ENCODE data around the gene AMDHD2. TPM values are rescaled to one million over a fixed set of nuclear protein-coding genes. Genes with fewer than 3 reads are reported as not detected.

The AMDHD2 gene
- total RNA-seq, 2 experiments from 2014 or later = 51.8 to 59.7 TPM

DNA sequence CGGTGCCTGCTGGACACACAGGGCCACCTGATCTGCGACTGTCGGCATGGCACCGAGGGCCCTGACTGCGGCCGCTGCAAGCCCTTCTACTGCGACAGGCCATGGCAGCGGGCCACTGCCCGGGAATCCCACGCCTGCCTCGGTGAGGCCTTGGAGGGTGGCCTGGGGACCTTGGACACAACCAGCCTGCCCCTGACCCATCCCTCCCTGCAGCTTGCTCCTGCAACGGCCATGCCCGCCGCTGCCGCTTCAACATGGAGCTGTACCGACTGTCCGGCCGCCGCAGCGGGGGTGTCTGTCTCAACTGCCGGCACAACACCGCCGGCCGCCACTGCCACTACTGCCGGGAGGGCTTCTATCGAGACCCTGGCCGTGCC, 47.7 kb upstream of the AMDHD2 start:
- H3K4me1 ChIP-seq (ENCODE audit: insufficient read depth, low read length, poor library complexity, severe bottlenecking) = peaks cover 74% of the 10 kb centered on the region
- intact Hi-C loops (cut with micrococcal nuclease; ENCODE audit: unreplicated experiment) = no loop called here
- TF ChIP-seq, protein P1, sequence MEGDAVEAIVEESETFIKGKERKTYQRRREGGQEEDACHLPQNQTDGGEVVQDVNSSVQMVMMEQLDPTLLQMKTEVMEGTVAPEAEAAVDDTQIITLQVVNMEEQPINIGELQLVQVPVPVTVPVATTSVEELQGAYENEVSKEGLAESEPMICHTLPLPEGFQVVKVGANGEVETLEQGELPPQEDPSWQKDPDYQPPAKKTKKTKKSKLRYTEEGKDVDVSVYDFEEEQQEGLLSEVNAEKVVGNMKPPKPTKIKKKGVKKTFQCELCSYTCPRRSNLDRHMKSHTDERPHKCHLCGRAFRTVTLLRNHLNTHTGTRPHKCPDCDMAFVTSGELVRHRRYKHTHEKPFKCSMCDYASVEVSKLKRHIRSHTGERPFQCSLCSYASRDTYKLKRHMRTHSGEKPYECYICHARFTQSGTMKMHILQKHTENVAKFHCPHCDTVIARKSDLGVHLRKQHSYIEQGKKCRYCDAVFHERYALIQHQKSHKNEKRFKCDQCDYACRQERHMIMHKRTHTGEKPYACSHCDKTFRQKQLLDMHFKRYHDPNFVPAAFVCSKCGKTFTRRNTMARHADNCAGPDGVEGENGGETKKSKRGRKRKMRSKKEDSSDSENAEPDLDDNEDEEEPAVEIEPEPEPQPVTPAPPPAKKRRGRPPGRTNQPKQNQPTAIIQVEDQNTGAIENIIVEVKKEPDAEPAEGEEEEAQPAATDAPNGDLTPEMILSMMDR (conservative IDR thresholded peaks at IDR 0.05; ENCODE audit: low read length) = no peak
- no peak for TF ChIP-seq EZH2phosphoT487 (IDR thresholded peaks at IDR 0.05; ENCODE audit: borderline replicate concordance, low read depth, low read length)
- H3K9me3 ChIP-seq (ENCODE audit: low read length) = no peaks in the 10 kb centered on the region
- H3K4me3 ChIP-seq (ENCODE audit: low read depth, low read length, poor library complexity, severe bottlenecking) = peak overlapping the region; percentile 92
- no peak for DNase-seq (ENCODE audit: low spot score)
- H4K20me1 ChIP-seq (ENCODE audit: insufficient read depth, low read length) = peaks cover 9% of the 10 kb centered on the region; the same call in 1 of the 2 replicates
- H3K79me2 ChIP-seq (ENCODE audit: insufficient read depth, low read depth, low read length) = peaks cover 13% of the 10 kb centered on the region; the same call in 1 of the 2 replicates
- ChIA-PET POLR2A (no interaction called here), CTCF (ENCODE audit: unreplicated experiment) (no interaction called here)
- peaks cover 7% of the 10 kb centered on the region; the same call in 1 of the 2 replicates for H3K36me3 ChIP-seq (ENCODE audit: insufficient read depth, low read length)
- H3K9me2 ChIP-seq (ENCODE audit: insufficient read depth, low read length) = no peaks in the 10 kb centered on the region
- H2AFZ ChIP-seq (ENCODE audit: low read length) = no peak overlapping the region
- no TSS peak for BruUV-seq (replicated peaks)
- H3K27ac ChIP-seq (ENCODE audit: low read depth, low read length, poor library complexity, severe bottlenecking) = no peak overlapping the region
- H3K4me2 ChIP-seq (ENCODE audit: low read length) = peak overlapping the region; percentile 91

DNA sequence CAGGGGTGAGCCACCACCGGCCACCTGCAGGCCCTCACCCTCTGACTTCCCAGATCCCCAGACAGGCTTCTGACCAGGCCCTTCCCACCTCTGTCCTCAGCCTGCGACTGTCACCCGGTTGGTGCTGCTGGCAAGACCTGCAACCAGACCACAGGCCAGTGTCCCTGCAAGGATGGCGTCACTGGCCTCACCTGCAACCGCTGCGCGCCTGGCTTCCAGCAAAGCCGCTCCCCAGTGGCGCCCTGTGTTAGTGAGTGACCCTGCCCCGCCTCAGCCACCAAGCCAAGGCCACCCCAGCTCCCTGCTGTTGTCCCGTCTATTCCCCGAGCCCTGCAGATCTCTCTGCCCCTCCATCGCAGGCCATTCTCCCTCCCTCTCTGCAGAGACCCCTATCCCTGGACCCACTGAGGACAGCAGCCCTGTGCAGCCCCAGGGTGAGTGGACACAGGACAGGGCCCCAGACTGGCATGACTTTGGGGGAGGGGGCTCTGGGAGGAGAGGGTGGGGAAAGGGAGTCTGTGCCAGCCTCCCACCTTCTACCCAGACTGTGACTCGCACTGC, 47.2 kb upstream of the AMDHD2 start:
- BruUV-seq (replicated peaks) = no TSS peak
- TF ChIP-seq, protein P1 (conservative IDR thresholded peaks at IDR 0.05; ENCODE audit: low read length) = no peak
- TF ChIP-seq EZH2phosphoT487 (IDR thresholded peaks at IDR 0.05; ENCODE audit: borderline replicate concordance, low read depth, low read length) = no peak
- Histone ChIP-seq H3K4me2 (ENCODE audit: low read length) (peak overlapping the region; percentile 91), H3K4me1 (ENCODE audit: insufficient read depth, low read length, poor library complexity, severe bottlenecking) (peaks cover 69% of the 10 kb centered on the region), H3K9me3 (ENCODE audit: low read length) (no peaks in the 10 kb centered on the region), H2AFZ (ENCODE audit: low read length) (no peak overlapping the region), H4K20me1 (ENCODE audit: insufficient read depth, low read length) (peaks cover 9% of the 10 kb centered on the region; the same call in 1 of the 2 replicates), H3K4me3 (ENCODE audit: low read depth, low read length, poor library complexity, severe bottlenecking) (peak overlapping the region; percentile 92), H3K36me3 (ENCODE audit: insufficient read depth, low read length) (peaks cover 7% of the 10 kb centered on the region; the same call in 1 of the 2 replicates), H3K9me2 (ENCODE audit: insufficient read depth, low read length) (no peaks in the 10 kb centered on the region), H3K79me2 (ENCODE audit: insufficient read depth, low read depth, low read length) (peaks cover 13% of the 10 kb centered on the region; the same call in 1 of the 2 replicates), H3K27ac (ENCODE audit: low read depth, low read length, poor library complexity, severe bottlenecking) (peak overlapping the region; percentile 60)
- no peak for DNase-seq (ENCODE audit: low spot score)
- CTCF ChIA-PET (ENCODE audit: unreplicated experiment) = no interaction called here
- POLR2A ChIA-PET = no interaction called here
- intact Hi-C loops (cut with micrococcal nuclease; ENCODE audit: unreplicated experiment) = no loop called here

DNA sequence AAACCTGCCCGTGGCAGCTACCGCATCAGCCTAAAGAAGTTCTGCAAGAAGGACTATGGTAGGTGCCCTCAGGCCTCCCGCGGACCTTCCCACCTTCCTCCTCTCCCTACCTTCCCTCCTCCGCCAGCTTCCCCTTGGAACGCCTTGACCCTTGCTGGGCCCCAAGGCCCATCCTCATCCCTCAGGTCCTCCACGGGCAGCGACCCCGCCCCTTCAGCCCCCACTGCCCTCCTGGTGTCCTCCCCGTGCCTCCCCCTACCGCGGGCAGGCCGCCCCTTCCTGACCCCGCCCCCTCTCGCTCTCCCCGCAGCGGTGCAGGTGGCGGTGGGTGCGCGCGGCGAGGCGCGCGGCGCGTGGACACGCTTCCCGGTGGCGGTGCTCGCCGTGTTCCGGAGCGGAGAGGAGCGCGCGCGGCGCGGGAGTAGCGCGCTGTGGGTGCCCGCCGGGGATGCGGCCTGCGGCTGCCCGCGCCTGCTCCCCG, 46.7 kb upstream of the AMDHD2 start:
- H4K20me1 ChIP-seq (ENCODE audit: insufficient read depth, low read length) = peaks cover 9% of the 10 kb centered on the region; the same call in 1 of the 2 replicates
- peaks cover 7% of the 10 kb centered on the region; the same call in 1 of the 2 replicates for H3K36me3 ChIP-seq (ENCODE audit: insufficient read depth, low read length)
- peaks cover 64% of the 10 kb centered on the region for H3K4me1 ChIP-seq (ENCODE audit: insufficient read depth, low read length, poor library complexity, severe bottlenecking)
- no peak for TF ChIP-seq EZH2phosphoT487 (IDR thresholded peaks at IDR 0.05; ENCODE audit: borderline replicate concordance, low read depth, low read length)
- TF ChIP-seq, protein P1 (conservative IDR thresholded peaks at IDR 0.05; ENCODE audit: low read length) = no peak
- peak overlapping the region; percentile 91 for H3K4me2 ChIP-seq (ENCODE audit: low read length)
- no TSS peak for BruUV-seq (replicated peaks)
- DNase-seq (ENCODE audit: low spot score) = peak; percentile 59
- CTCF ChIA-PET (ENCODE audit: unreplicated experiment) = no interaction called here
- peak overlapping the region; percentile 92 for H3K4me3 ChIP-seq (ENCODE audit: low read depth, low read length, poor library complexity, severe bottlenecking)
- H3K27ac ChIP-seq (ENCODE audit: low read depth, low read length, poor library complexity, severe bottlenecking) = peak overlapping the region; percentile 60
- no peak overlapping the region for H2AFZ ChIP-seq (ENCODE audit: low read length)
- no peaks in the 10 kb centered on the region for H3K9me2 ChIP-seq (ENCODE audit: insufficient read depth, low read length)
- peaks cover 17% of the 10 kb centered on the region; the same call in 1 of the 2 replicates for H3K79me2 ChIP-seq (ENCODE audit: insufficient read depth, low read depth, low read length)
- intact Hi-C loops (cut with micrococcal nuclease; ENCODE audit: unreplicated experiment) = no loop called here
- POLR2A ChIA-PET = no interaction called here
- no peaks in the 10 kb centered on the region for H3K9me3 ChIP-seq (ENCODE audit: low read length)
